GM23338 (cell line): Measurements from ENCODE around the gene GPHA2. TPM values are rescaled to one million over a fixed set of nuclear protein-coding genes. Genes with fewer than 3 reads are reported as not detected.

Experiments
- ATAC-seq: fragments of 200-7000 bp; cut with Tn5 transposase; 3 replicates; pipeline ENCODE4 v1.9.1; 2020
- DNase-seq: peaks from one replicate; pipeline ENCODE4 v3.0.0-alpha.2; 2015; ENCODE audit warnings: low spot score
- H2AFZ ChIP-seq: fragments of 200-600 bp; sonication (generic); 2 replicates; pipeline ENCODE4 v1.8.0; 2016; ENCODE audit warnings: antibody characterized with exemption, mild to moderate bottlenecking, moderate library complexity
- H3F3A ChIP-seq: fragments of 200-600 bp; sonication (generic); replicated peaks from 2 replicates; pipeline ENCODE4 v1.8.0; 2017; ENCODE audit warnings: antibody characterized with exemption, mixed run types, low read depth
- H3K27ac ChIP-seq: fragments of 200-600 bp; sonication (generic); 2 replicates; pipeline ENCODE4 v1.6.1; 2016; ENCODE audit warnings: low read depth
- H3K27me3 ChIP-seq: fragments of 200-600 bp; sonication (generic); 2 replicates; pipeline ENCODE4 v1.8.0; 2016; ENCODE audit warnings: mild to moderate bottlenecking, mixed run types, moderate library complexity; ENCODE audit not compliant: insufficient read depth
- H3K36me3 ChIP-seq: fragments of 200-600 bp; sonication (generic); 2 replicates; pipeline ENCODE4 v1.8.0; 2016; ENCODE audit warnings: mild to moderate bottlenecking; ENCODE audit not compliant: insufficient read depth
- H3K4me1 ChIP-seq: fragments of 200-600 bp; sonication (generic); 2 replicates; pipeline ENCODE4 v1.8.0; 2016; ENCODE audit warnings: mild to moderate bottlenecking, moderate library complexity; ENCODE audit not compliant: insufficient read depth
- H3K4me2 ChIP-seq: fragments of 200-600 bp; sonication (generic); 2 replicates; pipeline ENCODE4 v1.7.1; 2017; ENCODE audit warnings: mixed run types
- H3K4me3 ChIP-seq: fragments of 200-600 bp; sonication (generic); 2 replicates; pipeline ENCODE4 v1.6.1; 2016; ENCODE audit warnings: mixed run types
- H3K79me2 ChIP-seq: fragments of 200-600 bp; sonication (generic); replicated peaks from 2 replicates; pipeline ENCODE4 v1.8.0; 2017; ENCODE audit warnings: mild to moderate bottlenecking; ENCODE audit not compliant: insufficient read depth
- H3K9me2 ChIP-seq: fragments of 200-600 bp; sonication (generic); 2 replicates; pipeline ENCODE4 v1.8.0; 2017; ENCODE audit not compliant: insufficient read depth
- H4K20me1 ChIP-seq: fragments of 200-600 bp; sonication (generic); replicated peaks from 2 replicates; pipeline ENCODE4 v1.8.0; 2017; ENCODE audit warnings: mild to moderate bottlenecking; ENCODE audit not compliant: insufficient read depth
- H3K27ac Mint-ChIP-seq: 2 replicates; pipeline ENCODE4 v1.8.0; 2020; ENCODE audit warnings: inconsistent platforms, mild to moderate bottlenecking, moderate library complexity, mixed read lengths
- H3K27me3 Mint-ChIP-seq: 3 replicates; pipeline ENCODE4 v1.8.0; 2022; ENCODE audit warnings: low read depth, mild to moderate bottlenecking, moderate library complexity, mixed read lengths, inconsistent platforms; ENCODE audit not compliant: insufficient read depth, poor library complexity
- H3K36me3 Mint-ChIP-seq: 3 replicates; pipeline ENCODE4 v1.8.0; 2021; ENCODE audit warnings: low read depth, mild to moderate bottlenecking, inconsistent platforms, moderate library complexity, mixed read lengths
- H3K4me1 Mint-ChIP-seq: 3 replicates; pipeline ENCODE4 v1.8.0; 2020; ENCODE audit warnings: mild to moderate bottlenecking, inconsistent platforms, mixed read lengths
- H3K4me3 Mint-ChIP-seq: 3 replicates; pipeline ENCODE4 v1.8.0; 2021; ENCODE audit warnings: moderate library complexity, mild to moderate bottlenecking, inconsistent platforms, mixed read lengths
- H3K9me3 Mint-ChIP-seq: 3 replicates; pipeline ENCODE4 v1.8.0; 2020; ENCODE audit warnings: moderate library complexity, mild to moderate bottlenecking, inconsistent platforms, mixed read lengths
- CREB1 ChIP-seq: fragments of 250-450 bp; sonication (Bioruptor Pico); IDR thresholded peaks from 2 replicates; pipeline ENCODE4 v1.5.0; 2020; ENCODE audit warnings: low read depth, mild to moderate bottlenecking, moderate library complexity
- EZH2 ChIP-seq: fragments of 200-600 bp; sonication (generic); IDR thresholded peaks from one replicate; pipeline ENCODE4 v1.8.0; 2017; ENCODE audit warnings: antibody characterized with exemption, mild to moderate bottlenecking, low read depth; ENCODE audit not compliant: unreplicated experiment
- EZH2phosphoT487 ChIP-seq: fragments of 200-600 bp; sonication (generic); IDR thresholded peaks from one replicate; pipeline ENCODE4 v1.8.1; 2018; ENCODE audit warnings: antibody characterized with exemption; ENCODE audit not compliant: unreplicated experiment
- JUNB ChIP-seq: IDR thresholded peaks from one replicate; pipeline ENCODE4 v1.6.1; 2016; ENCODE audit warnings: antibody characterized with exemption; ENCODE audit not compliant: unreplicated experiment
- NANOG ChIP-seq: IDR thresholded peaks from 2 replicates; pipeline ENCODE4 v1.6.1; 2016; ENCODE audit warnings: antibody characterized with exemption, borderline replicate concordance
- POLR2AphosphoS5 ChIP-seq: IDR thresholded peaks from 2 replicates; pipeline ENCODE4 v1.6.1; 2016; ENCODE audit warnings: antibody characterized with exemption, low read depth
- STAT1 ChIP-seq: IDR thresholded peaks from one replicate; pipeline ENCODE4 v1.6.1; 2016; ENCODE audit warnings: antibody characterized with exemption; ENCODE audit not compliant: unreplicated experiment
- ZNF114 ChIP-seq: fragments of 250-450 bp; sonication (Bioruptor Pico); IDR thresholded peaks from 2 replicates; pipeline ENCODE4 v1.5.0; 2020; ENCODE audit warnings: mild to moderate bottlenecking, moderate library complexity
- ZNF331 ChIP-seq: fragments of 250-450 bp; sonication (Bioruptor Pico); IDR thresholded peaks from 2 replicates; pipeline ENCODE4 v1.5.0; 2020; ENCODE audit warnings: low read depth, mild to moderate bottlenecking, moderate library complexity
- polyA plus RNA-seq: library from polyadenylated mRNA; unstranded; fragments of >200 nt; fragmentation: Nextera tagmentation; extraction: Ambion mirVana; gene quantifications from 2 replicates; pipeline ENCODE4 v1.2.1, GENCODE V29; 2016
- total RNA-seq: library from RNA; depleted of rRNA; stranded (reverse); fragments of >200 nt; shearing (Covaris generic); gene quantifications from 2 replicates; pipeline ENCODE4 v1.2.3, GENCODE V29; 2014
- TF ChIP-seq, protein P1 (sequence below), 2 experiments: fragments of 200-600 bp in 1 of 2; sonication (generic) in 1 of 2; conservative IDR thresholded peaks; 2 replicates each; pipeline versions ENCODE4 v1.5.1 to v1.6.1; 2016 to 2017; ENCODE audit warnings: antibody characterized with exemption in 2 of 2, low read depth in 2 of 2, mild to moderate bottlenecking in 2 of 2, moderate library complexity in 1 of 2
- TF ChIP-seq, protein P2 (sequence below): IDR thresholded peaks from 2 replicates; pipeline ENCODE4 v1.6.1; 2016; ENCODE audit warnings: antibody characterized with exemption
- TF ChIP-seq, protein P3 (sequence below): fragments of 250-450 bp; sonication (Bioruptor Pico); IDR thresholded peaks from 2 replicates; pipeline ENCODE4 v1.5.0; 2020; ENCODE audit warnings: mild to moderate bottlenecking, moderate library complexity
- TF ChIP-seq, protein P4 (sequence below): IDR thresholded peaks from one replicate; pipeline ENCODE4 v1.6.1; 2018; ENCODE audit warnings: antibody characterized with exemption; ENCODE audit not compliant: unreplicated experiment

GPHA2 gene
- total and polyA plus RNA-seq, 2 experiments from 2014 or later: 0.83 to 1.8 TPM

DNA sequence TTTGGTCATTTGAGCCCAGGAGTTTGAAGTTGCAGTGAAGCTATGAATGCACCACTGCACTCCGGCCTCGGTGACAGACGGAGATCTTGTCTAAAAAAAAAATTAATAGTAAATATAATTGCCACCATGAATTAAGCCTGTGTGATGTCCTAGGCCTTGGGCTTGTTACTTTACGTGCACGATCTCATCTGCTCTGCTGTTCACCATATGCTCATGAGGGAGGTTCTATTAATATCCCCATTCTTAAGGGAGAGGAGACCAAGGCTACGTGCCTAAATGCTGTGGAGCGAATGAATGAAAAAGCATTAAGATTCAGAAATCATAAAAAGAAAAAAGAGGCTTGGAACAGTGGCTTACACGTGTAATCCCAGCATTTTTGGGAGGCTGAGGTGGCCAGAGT, 16.1 kb downstream of the GPHA2 start:
- H3K27ac Mint-ChIP-seq: no peak overlapping the region

More for the DNA sequence above, 16.1 kb downstream of the GPHA2 start:
- ATAC-seq (no peak), DNase-seq (no peak)
- Histone ChIP-seq H3K27me3 (no peaks in the 10 kb centered on the region), H3K79me2 (no peaks in the 10 kb centered on the region; the same call in 1 of the 2 replicates), H3F3A (no peaks in the 10 kb centered on the region), H3K4me1 (peaks cover 12% of the 10 kb centered on the region), H3K9me2 (no peaks in the 10 kb centered on the region), H2AFZ (no peak overlapping the region), H3K4me2 (no peak overlapping the region), H3K27ac (no peak overlapping the region), H3K36me3 (no peaks in the 10 kb centered on the region), H3K4me3 (no peak overlapping the region), H4K20me1 (no peaks in the 10 kb centered on the region)
- Mint-ChIP-seq H3K4me1 (peaks cover 19% of the 10 kb centered on the region), H3K9me3 (no peaks in the 10 kb centered on the region), H3K36me3 (no peaks in the 10 kb centered on the region), H3K4me3 (no peak overlapping the region), H3K27me3 (peaks cover 14% of the 10 kb centered on the region)
- no peak for TF ChIP-seq NANOG
- TF ChIP-seq, protein P1, sequence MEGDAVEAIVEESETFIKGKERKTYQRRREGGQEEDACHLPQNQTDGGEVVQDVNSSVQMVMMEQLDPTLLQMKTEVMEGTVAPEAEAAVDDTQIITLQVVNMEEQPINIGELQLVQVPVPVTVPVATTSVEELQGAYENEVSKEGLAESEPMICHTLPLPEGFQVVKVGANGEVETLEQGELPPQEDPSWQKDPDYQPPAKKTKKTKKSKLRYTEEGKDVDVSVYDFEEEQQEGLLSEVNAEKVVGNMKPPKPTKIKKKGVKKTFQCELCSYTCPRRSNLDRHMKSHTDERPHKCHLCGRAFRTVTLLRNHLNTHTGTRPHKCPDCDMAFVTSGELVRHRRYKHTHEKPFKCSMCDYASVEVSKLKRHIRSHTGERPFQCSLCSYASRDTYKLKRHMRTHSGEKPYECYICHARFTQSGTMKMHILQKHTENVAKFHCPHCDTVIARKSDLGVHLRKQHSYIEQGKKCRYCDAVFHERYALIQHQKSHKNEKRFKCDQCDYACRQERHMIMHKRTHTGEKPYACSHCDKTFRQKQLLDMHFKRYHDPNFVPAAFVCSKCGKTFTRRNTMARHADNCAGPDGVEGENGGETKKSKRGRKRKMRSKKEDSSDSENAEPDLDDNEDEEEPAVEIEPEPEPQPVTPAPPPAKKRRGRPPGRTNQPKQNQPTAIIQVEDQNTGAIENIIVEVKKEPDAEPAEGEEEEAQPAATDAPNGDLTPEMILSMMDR (conservative IDR thresholded peaks at IDR 0.05; ENCODE audit: low read depth in 2 of 2): no peak
- TF ChIP-seq ZNF331: no peak
- TF ChIP-seq JUNB: no peak
- no peak for TF ChIP-seq EZH2phosphoT487
- no peak for TF ChIP-seq ZNF114 (CRISPR knock-in tag)
- TF ChIP-seq EZH2: no peak
- TF ChIP-seq, protein P2, sequence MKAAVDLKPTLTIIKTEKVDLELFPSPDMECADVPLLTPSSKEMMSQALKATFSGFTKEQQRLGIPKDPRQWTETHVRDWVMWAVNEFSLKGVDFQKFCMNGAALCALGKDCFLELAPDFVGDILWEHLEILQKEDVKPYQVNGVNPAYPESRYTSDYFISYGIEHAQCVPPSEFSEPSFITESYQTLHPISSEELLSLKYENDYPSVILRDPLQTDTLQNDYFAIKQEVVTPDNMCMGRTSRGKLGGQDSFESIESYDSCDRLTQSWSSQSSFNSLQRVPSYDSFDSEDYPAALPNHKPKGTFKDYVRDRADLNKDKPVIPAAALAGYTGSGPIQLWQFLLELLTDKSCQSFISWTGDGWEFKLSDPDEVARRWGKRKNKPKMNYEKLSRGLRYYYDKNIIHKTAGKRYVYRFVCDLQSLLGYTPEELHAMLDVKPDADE: no peak
- TF ChIP-seq STAT1: no peak
- TF ChIP-seq CREB1 (CRISPR knock-in tag): no peak
- no peak for TF ChIP-seq POLR2AphosphoS5
- TF ChIP-seq, protein P3, sequence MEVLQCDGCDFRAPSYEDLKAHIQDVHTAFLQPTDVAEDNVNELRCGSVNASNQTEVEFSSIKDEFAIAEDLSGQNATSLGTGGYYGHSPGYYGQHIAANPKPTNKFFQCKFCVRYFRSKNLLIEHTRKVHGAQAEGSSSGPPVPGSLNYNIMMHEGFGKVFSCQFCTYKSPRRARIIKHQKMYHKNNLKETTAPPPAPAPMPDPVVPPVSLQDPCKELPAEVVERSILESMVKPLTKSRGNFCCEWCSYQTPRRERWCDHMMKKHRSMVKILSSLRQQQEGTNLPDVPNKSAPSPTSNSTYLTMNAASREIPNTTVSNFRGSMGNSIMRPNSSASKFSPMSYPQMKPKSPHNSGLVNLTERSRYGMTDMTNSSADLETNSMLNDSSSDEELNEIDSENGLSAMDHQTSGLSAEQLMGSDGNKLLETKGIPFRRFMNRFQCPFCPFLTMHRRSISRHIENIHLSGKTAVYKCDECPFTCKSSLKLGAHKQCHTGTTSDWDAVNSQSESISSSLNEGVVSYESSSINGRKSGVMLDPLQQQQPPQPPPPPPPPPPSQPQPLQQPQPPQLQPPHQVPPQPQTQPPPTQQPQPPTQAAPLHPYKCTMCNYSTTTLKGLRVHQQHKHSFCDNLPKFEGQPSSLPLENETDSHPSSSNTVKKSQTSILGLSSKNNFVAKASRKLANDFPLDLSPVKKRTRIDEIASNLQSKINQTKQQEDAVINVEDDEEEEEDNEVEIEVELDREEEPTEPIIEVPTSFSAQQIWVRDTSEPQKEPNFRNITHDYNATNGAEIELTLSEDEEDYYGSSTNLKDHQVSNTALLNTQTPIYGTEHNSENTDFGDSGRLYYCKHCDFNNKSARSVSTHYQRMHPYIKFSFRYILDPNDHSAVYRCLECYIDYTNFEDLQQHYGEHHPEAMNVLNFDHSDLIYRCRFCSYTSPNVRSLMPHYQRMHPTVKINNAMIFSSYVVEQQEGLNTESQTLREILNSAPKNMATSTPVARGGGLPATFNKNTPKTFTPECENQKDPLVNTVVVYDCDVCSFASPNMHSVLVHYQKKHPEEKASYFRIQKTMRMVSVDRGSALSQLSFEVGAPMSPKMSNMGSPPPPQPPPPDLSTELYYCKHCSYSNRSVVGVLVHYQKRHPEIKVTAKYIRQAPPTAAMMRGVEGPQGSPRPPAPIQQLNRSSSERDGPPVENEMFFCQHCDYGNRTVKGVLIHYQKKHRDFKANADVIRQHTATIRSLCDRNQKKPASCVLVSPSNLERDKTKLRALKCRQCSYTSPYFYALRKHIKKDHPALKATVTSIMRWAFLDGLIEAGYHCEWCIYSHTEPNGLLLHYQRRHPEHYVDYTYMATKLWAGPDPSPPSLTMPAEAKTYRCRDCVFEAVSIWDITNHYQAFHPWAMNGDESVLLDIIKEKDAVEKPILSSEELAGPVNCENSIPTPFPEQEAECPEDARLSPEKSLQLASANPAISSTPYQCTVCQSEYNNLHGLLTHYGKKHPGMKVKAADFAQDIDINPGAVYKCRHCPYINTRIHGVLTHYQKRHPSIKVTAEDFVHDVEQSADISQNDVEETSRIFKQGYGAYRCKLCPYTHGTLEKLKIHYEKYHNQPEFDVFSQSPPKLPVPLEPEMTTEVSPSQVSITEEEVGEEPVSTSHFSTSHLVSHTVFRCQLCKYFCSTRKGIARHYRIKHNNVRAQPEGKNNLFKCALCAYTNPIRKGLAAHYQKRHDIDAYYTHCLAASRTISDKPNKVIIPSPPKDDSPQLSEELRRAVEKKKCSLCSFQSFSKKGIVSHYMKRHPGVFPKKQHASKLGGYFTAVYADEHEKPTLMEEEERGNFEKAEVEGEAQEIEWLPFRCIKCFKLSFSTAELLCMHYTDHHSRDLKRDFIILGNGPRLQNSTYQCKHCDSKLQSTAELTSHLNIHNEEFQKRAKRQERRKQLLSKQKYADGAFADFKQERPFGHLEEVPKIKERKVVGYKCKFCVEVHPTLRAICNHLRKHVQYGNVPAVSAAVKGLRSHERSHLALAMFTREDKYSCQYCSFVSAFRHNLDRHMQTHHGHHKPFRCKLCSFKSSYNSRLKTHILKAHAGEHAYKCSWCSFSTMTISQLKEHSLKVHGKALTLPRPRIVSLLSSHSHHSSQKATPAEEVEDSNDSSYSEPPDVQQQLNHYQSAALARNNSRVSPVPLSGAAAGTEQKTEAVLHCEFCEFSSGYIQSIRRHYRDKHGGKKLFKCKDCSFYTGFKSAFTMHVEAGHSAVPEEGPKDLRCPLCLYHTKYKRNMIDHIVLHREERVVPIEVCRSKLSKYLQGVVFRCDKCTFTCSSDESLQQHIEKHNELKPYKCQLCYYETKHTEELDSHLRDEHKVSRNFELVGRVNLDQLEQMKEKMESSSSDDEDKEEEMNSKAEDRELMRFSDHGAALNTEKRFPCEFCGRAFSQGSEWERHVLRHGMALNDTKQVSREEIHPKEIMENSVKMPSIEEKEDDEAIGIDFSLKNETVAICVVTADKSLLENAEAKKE (CRISPR knock-in tag): no peak
- TF ChIP-seq, protein P4, sequence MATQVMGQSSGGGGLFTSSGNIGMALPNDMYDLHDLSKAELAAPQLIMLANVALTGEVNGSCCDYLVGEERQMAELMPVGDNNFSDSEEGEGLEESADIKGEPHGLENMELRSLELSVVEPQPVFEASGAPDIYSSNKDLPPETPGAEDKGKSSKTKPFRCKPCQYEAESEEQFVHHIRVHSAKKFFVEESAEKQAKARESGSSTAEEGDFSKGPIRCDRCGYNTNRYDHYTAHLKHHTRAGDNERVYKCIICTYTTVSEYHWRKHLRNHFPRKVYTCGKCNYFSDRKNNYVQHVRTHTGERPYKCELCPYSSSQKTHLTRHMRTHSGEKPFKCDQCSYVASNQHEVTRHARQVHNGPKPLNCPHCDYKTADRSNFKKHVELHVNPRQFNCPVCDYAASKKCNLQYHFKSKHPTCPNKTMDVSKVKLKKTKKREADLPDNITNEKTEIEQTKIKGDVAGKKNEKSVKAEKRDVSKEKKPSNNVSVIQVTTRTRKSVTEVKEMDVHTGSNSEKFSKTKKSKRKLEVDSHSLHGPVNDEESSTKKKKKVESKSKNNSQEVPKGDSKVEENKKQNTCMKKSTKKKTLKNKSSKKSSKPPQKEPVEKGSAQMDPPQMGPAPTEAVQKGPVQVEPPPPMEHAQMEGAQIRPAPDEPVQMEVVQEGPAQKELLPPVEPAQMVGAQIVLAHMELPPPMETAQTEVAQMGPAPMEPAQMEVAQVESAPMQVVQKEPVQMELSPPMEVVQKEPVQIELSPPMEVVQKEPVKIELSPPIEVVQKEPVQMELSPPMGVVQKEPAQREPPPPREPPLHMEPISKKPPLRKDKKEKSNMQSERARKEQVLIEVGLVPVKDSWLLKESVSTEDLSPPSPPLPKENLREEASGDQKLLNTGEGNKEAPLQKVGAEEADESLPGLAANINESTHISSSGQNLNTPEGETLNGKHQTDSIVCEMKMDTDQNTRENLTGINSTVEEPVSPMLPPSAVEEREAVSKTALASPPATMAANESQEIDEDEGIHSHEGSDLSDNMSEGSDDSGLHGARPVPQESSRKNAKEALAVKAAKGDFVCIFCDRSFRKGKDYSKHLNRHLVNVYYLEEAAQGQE: no peak
